Stomach (tissue), 9 donors: Measurements from ENCODE around the gene KRT72. TPM values are rescaled to one million over a fixed set of nuclear protein-coding genes. Genes with fewer than 3 reads are reported as not detected.

Experiments used
- DNase-seq, 2 donors: peaks; one replicate each; pipeline versions ENCODE4 v3.0.0 to v3.0.0-alpha.2; 2013 to 2019
- H3K27ac ChIP-seq, 5 donors: fragments of 200-600 bp in 4 of 5; sonication (generic) in 4 of 5; one replicate each; pipeline ENCODE4 v1.5.1; 2013 to 2019; ENCODE audit warnings: mild to moderate bottlenecking in 1 of 5, moderate library complexity in 1 of 5
- H3K27me3 ChIP-seq, 3 donors: fragments of 200-600 bp; sonication (generic); one replicate each; pipeline ENCODE4 v1.5.1; 2017 to 2019; ENCODE audit warnings: mixed run types in 1 of 3
- H3K36me3 ChIP-seq, 4 donors: fragments of 200-600 bp; sonication (generic); 1 replicate in 3 of 4; 2 replicates in 1 of 4; pipeline ENCODE4 v1.5.1; 2016 to 2019
- H3K4me1 ChIP-seq, 4 donors: fragments of 200-600 bp; sonication (generic); one replicate each; pipeline ENCODE4 v1.5.1; 2016 to 2019
- H3K4me3 ChIP-seq, 4 donors: fragments of 200-600 bp; sonication (generic) in 3 of 4; one replicate each; pipeline ENCODE4 v1.5.1; 2016 to 2019; ENCODE audit warnings: mild to moderate bottlenecking in 1 of 4
- H3K9me3 ChIP-seq, 4 donors: fragments of 200-600 bp; sonication (generic); one replicate each; pipeline ENCODE4 v1.5.1; 2016 to 2019
- CTCF ChIP-seq, 7 experiments: fragments of 450-650 bp in 4 of 7; fragments of 200-600 bp in 3 of 7; sonication (generic) in 3 of 7; IDR thresholded peaks; one replicate each; pipeline ENCODE4 v1.5.1; 2016 to 2019; ENCODE audit warnings: antibody characterized with exemption in 7 of 7, control low read depth in 2 of 7, mild to moderate bottlenecking in 1 of 7
- EP300 ChIP-seq: sonication (generic); formaldehyde crosslinking; IDR thresholded peaks from one replicate; pipeline ENCODE4 v1.6.1; 2017; ENCODE audit warnings: antibody characterized with exemption
- POLR2A ChIP-seq, 4 donors: fragments of 450-650 bp; IDR thresholded peaks; one replicate each; pipeline ENCODE4 v1.6.1; 2016; ENCODE audit warnings: antibody characterized with exemption in 4 of 4, control low read depth in 2 of 4, mild to moderate bottlenecking in 1 of 4, moderate library complexity in 1 of 4
- POLR2AphosphoS5 ChIP-seq, 3 donors: sonication (generic); formaldehyde crosslinking; IDR thresholded peaks; one replicate each; pipeline ENCODE4 v1.6.1; 2016; ENCODE audit warnings: antibody characterized with exemption in 3 of 3
- WGBS, 5 donors: extraction: QIAGEN DNeasy Blood & Tissue Kit in 3 of 5; methylation state at CpG; one replicate each; pipeline versions ENCODE4 v1.1.5 to v1.1.7; 2013 to 2018; 5-methylcytosine and 5-hydroxymethylcytosine counted together
- intact Hi-C: fragments of 100-400 bp; cut with DNase I; formaldehyde crosslinking; loops from one replicate; pipeline ENCODE4 v1.15.1; 2023; ENCODE audit warnings: low total_unique reads
- polyA plus RNA-seq, 3 donors: library from polyadenylated mRNA; stranded (reverse); fragments of 200-250 nt; gene quantifications; one replicate each; pipeline ENCODE4 v1.2.3, GENCODE V29; 2013
- total RNA-seq, 5 donors: library from RNA; depleted of rRNA; stranded (reverse); fragments of >200 nt; gene quantifications; one replicate each; pipeline versions ENCODE4 v1.1.0 to v1.2.3, GENCODE V29; 2014 to 2016
- donor health status: healthy with polysubstance abuse.
- donor health status: Bipolar disorder and iron deficiency.
- donor health status: healthy.

Gene KRT72
- total and polyA plus RNA-seq, 8 donors = not detected

GRCh38 chr12:52541709-52542108 lies 59.6 kb downstream of the KRT72 start:
- Histone ChIP-seq H3K27me3 (peaks cover 0 to 8% (median 0%) of the 10 kb centered on the region in 3 donors), H3K27ac (no peak overlapping the region), H3K36me3 (no peaks in the 10 kb centered on the region), H3K4me1 (peaks cover 7 to 13% (median 9%) of the 10 kb centered on the region in 4 donors), H3K4me3 (no peak overlapping the region), H3K9me3 (no peaks in the 10 kb centered on the region)
- intact Hi-C loops = no loop called here
- WGBS, 5 donors = 90 to 97% (median 93%) methylated on average over 5 of the region's 5 CpGs
- DNase-seq = no peak
- TF ChIP-seq POLR2A (IDR thresholded peaks at IDR 0.05) (no peak), CTCF (IDR thresholded peaks at IDR 0.05) (no peak), POLR2AphosphoS5 (IDR thresholded peaks at IDR 0.05) (no peak), EP300 (no peak)

GRCh38 chr12:52540531-52540930 lies 60.7 kb downstream of the KRT72 start:
- Histone ChIP-seq H3K36me3 (no peaks in the 10 kb centered on the region), H3K27ac (no peak overlapping the region), H3K9me3 (no peaks in the 10 kb centered on the region), H3K4me3 (no peak overlapping the region), H3K27me3 (no peaks in the 10 kb centered on the region), H3K4me1 (peaks cover 7 to 13% (median 9%) of the 10 kb centered on the region in 4 donors)
- intact Hi-C loops = no loop called here
- DNase-seq = no peak
- 92 to 94% (median 93%) methylated on average over 7 of the region's 7 CpGs; no CpG with 5 or more reads in 1 of the 5 donors for WGBS, 5 donors
- TF ChIP-seq CTCF (IDR thresholded peaks at IDR 0.05) (no peak), POLR2AphosphoS5 (IDR thresholded peaks at IDR 0.05) (no peak), EP300 (no peak), POLR2A (IDR thresholded peaks at IDR 0.05) (no peak)

- Histone ChIP-seq H3K27ac (no peak overlapping the region), H3K4me1 (peaks cover 7 to 13% (median 9%) of the 10 kb centered on the region in 4 donors), H3K9me3 (no peaks in the 10 kb centered on the region), H3K27me3 (no peaks in the 10 kb centered on the region), H3K4me3 (no peak overlapping the region), H3K36me3 (no peaks in the 10 kb centered on the region)
- intact Hi-C loops = no loop called here
- no peak for TF ChIP-seq POLR2A (IDR thresholded peaks at IDR 0.05)
- no peak for TF ChIP-seq POLR2AphosphoS5 (IDR thresholded peaks at IDR 0.05)
- TF ChIP-seq CTCF (IDR thresholded peaks at IDR 0.05) = no peak
- TF ChIP-seq EP300 = no peak
- no peak for DNase-seq
- WGBS, 5 donors = 72 to 84% (median 80%) methylated on average over 3 of the region's 3 CpGs
These were observed 61.5 kb downstream of the KRT72 start for GRCh38 chr12:52539821-52540173.

- Histone ChIP-seq H3K4me1 (peaks cover 7 to 13% (median 9%) of the 10 kb centered on the region in 4 donors), H3K27ac (no peak overlapping the region), H3K4me3 (no peak overlapping the region), H3K36me3 (no peaks in the 10 kb centered on the region), H3K27me3 (no peaks in the 10 kb centered on the region), H3K9me3 (no peaks in the 10 kb centered on the region)
- no peak for TF ChIP-seq EP300
- TF ChIP-seq CTCF (IDR thresholded peaks at IDR 0.05) = no peak
- no peak for TF ChIP-seq POLR2A (IDR thresholded peaks at IDR 0.05)
- TF ChIP-seq POLR2AphosphoS5 (IDR thresholded peaks at IDR 0.05) = no peak
- intact Hi-C loops = no loop called here
- DNase-seq = peak in 1 of 2 donors; percentile 64
- WGBS, 5 donors = 47 to 61% (median 53%) methylated on average over 5 of the region's 5 CpGs
These were observed 62.0 kb downstream of the KRT72 start for GRCh38 chr12:52539083-52539820.
